Effector CD4-positive, alpha-beta T cell (primary cell): ENCODE data around the gene OGFOD2.
A peak's percentile ranks its signal among the peaks of the same experiment; 100 is the strongest.

Source experiments
- DNase-seq: peaks from one replicate; pipeline ENCODE4 v3.0.0-alpha.2; 2020

The OGFOD2 gene

GRCh38 chr12:122951979-122952892, 22.8 kb upstream of the OGFOD2 start:
- peak; percentile 60 for DNase-seq

DNA sequence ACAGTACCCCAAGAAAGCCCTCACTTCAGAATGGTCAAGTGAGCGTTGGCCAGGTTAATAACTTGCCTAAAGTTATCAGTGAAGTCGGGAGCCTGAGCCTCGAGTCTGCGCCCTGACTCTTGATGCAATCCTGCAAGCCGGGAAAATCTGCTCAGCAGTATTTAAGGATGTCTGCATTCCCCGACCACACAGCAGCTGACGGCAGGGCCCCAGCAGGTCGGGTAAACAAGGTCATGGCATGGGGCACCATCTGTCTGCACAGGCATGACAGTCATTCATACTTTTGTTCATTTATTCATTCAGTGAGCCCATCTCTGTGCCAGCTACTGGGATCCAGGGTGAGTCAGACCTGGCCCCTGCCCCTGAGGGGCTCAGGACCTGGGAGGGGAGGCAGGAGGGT, 19.9 kb upstream of the OGFOD2 start:
- DNase-seq: no peak

GRCh38 chr12:122956035-122956434, 19.0 kb upstream of the OGFOD2 start:
- DNase-seq: no peak

GRCh38 chr12:122958198-122958888, 16.7 kb upstream of the OGFOD2 start:
- no peak for DNase-seq

DNA sequence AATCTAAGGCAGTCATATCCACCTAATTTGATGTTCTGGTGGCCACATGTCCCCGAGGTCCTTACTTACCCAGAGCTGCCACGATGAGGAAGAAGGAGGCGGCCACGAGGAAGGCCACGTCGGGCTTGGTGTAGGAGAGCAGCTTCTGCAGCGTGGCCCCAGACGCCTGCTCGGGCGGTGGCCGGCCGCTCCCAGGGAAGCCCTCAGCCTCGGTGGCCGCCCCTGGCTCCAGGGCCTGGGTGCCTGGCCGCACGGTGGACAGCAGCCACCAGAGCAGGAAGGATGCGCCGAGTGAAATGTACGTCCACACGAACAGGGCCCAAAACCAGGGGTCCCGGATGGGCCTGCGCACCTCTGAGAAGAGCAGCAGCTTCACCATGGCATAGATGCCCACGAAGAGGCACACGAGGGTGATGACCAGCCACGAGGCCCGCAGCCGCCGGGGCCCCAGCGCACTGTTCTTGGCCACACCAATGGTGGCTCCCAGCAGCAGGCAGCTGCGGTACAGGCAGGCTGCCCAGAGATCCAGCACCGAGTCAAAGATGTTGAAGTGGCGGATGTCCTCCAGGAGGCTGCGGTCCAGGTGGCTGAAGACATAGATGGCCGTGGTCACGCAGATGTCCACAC, 15.4 kb upstream of the OGFOD2 start:
- DNase-seq: no peak

GRCh38 chr12:122960193-122960569, 14.9 kb upstream of the OGFOD2 start:
- no peak for DNase-seq

- DNase-seq: no peak
These were observed 13.3 kb upstream of the OGFOD2 start for GRCh38 chr12:122961531-122962329.

DNA sequence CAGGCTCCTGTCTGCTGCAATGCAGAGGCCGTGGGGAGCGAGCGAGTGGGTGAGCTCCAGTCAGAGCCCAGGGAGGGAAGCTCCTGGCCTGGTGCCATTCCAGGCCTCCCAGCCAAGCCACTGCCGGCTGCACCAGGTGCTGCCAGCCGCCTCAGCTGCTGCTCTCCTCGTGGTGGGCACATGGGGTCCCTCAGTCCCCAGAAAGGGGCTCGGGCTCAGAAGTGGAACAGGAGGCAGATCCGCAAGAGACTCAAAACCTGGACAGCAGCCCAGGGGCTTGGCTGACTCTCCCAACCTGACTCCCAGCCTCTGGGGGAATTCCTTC, 11.1 kb upstream of the OGFOD2 start:
- DNase-seq: no peak

DNA sequence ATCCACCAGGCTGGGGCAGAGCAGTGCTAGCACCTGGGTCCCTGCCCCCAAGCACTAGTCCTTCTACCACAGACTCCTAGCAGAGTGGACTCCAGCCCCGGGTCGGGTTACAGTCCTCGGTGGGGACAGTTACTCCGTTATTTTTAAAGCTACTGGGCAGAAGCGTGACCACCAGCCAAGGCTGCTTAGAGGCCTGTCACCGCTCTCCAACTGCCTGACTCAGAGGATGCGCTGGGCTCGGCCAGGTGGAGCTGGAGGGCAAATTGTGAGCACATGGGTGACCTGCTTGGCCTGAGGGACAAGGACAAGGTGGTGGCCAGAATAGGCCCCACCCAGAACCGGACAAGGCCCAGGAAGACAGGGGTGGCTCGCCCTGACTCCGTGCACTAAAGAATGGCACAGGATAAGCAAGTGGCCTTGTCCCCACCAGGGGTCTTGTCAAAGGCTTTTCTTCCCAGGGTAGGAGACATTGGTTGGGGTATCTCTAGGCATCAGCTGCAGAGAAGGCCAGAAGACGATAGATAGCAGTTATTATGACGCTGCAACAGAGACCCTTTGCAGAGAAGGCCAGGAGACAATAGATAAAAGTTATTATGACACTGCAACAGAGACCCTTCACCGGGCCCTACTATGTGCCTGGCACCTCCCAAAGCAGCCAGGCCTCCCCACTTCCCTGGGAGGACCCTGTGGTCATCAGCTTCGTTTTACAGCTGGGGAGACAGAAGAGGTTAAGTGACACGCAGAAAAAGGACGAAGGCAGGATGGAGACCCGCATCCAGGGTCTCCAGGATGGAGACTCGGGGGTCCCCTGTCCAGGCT, 10.4 kb upstream of the OGFOD2 start:
- no peak for DNase-seq

- DNase-seq: no peak
These were observed 9.7 kb upstream of the OGFOD2 start for GRCh38 chr12:122965321-122965751.

GRCh38 chr12:122965851-122966742, 8.9 kb upstream of the OGFOD2 start, which contains the start of gene ABCB9:
Gene ABCB9, minus strand, starts transcription at chr12:122966463. Its CDS starts 6,228 bp downstream, at chr12:122960235.
- DNase-seq: peak; percentile 90

GRCh38 chr12:122966743-122967550, 8.1 kb upstream of the OGFOD2 start:
- no peak for DNase-seq

- DNase-seq: no peak
These were observed 6.9 kb upstream of the OGFOD2 start for GRCh38 chr12:122968104-122968503.

DNA sequence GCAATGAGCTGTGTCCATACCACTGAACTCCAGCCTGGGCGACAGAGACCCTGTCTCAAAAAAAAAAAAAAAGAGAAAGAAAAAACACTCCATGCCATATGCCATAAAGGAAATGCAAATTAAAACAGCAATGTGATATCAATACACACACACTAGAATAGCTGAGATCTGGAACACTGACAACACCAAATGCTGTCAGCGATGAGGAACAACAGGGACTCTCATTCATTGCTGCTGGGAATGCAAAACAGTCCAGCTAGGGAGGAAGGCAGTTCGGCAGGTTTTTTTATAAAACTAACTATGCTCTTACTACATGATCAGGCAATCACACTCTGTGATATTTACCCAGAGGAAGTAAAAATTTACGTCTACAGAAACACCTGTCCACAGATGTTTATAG, 5.4 kb upstream of the OGFOD2 start:
- no peak for DNase-seq

DNA sequence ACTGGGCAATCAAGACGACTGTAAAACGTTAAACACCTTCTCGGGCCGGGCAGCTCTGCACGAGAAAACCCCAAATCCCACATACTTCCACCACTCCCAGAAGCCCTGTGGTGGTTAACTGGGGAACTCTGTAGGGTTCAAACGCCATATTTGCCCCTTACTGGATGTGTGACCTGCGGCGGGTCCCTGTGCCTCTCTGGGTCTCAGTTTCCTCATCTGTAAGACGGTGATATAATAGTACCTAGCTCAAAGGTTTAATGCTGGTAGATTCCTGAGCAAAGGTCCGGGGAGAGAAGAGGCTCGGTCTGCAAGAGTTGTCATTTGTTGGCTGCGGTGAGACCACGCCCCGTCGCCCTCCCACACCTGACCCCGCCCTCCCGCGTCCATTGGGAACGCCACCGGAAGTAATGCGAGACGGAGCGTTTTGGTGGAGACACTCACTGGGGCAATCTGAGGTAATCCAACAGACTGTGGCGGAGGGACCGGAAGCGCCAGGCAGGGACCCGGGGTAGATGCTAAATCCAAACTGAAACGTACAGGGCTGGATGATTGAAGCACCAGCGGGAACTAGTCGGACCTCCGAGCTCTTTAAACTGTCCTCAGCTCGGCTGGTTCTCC, 661 bp upstream of the OGFOD2 start:
- DNase-seq: peak; percentile 99

DNA sequence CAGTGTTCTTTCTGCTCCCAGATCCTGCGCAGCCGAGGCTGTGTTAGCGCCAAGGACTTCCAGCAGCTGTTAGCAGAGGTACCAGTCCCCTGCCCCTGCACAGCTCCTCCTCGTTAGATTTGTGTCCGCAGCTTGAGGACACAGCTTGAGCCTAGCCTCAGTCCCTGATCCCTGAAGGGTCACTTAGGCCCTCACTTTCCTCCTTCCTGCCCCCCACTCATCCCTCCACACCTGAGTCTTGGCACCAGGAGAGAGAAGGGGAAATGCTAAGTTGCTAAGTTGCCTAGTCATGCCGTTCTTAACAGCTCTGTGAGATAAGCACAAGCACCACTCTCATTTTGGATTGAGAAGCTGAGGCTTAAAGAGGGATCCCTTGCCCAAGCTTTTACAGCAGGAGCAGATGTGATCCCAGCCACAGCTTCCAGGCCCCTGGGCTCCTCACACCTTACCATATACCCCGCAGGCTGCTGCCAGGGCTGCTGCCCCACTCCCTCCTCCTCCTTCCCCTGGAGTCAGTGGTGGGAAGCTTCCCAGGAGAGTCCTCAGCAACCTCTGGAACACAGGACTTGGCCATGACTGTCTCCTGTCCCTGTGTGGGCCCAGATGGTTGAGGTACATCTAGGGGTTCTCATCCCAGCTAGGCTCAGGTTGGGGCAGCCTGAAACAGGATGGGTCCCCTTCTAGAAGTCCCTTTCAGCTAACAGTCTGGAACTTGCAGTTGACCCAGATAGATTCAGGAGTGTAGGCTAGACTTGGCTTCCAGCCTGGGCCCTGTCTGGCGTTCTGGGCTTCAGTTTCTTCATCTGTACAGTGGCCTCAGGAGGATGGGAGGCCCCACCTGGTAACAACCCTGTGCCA, 975 bp downstream of the OGFOD2 start:
- no peak for DNase-seq

DNA sequence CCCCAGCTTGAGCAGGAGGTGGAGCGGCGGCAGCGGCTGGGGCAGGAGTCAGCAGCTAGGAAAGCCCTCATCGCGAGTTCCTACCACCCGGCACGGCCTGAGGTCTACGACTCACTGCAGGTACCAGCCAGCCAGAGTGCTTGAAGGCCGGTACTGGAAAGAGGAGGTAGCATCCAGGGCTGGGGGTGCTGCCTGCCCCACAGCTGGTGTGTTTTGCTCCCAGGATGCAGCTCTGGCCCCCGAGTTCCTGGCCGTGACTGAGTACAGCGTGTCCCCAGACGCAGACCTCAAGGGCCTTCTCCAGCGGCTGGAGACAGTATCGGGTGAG, 1.6 kb downstream of the OGFOD2 start:
- DNase-seq: no peak

GRCh38 chr12:122977153-122977552, 2.1 kb downstream of the OGFOD2 start:
- no peak for DNase-seq
